Measurements from ENCODE around the gene SERPINB10. TPM values are rescaled to one million over a fixed set of nuclear protein-coding genes. Genes with fewer than 3 reads are reported as not detected.

The SERPINB10 gene
- total RNA-seq, 4 donors from 2014 or later, result 0.26 to 8.4 (median 1.4) TPM; not detected in 1

DNA sequence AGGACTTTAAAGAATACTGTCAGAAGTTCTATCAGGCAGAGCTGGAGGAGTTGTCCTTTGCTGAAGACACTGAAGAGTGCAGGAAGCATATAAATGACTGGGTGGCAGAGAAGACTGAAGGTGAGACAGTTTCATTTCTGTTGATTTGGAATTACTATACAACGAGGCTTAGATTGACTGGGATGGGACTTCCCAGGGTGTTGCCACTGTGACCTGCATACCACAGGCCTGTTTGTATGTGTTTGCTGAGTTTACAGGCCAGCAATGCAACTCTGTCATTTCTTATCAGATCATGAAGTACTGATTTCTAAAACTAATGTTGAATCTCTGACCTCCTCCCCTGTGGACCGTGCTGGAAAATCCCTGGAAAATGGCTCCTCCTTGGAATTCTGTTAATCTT, 74.0 kb downstream of the SERPINB10 start:
- 46 to 55% methylated on average over 2 of the region's 2 CpGs for WGBS, 2 donors
- Histone ChIP-seq H3K27me3 (no peaks in the 10 kb centered on the region), H3K4me1 (peaks cover 5 to 14% (median 7%) of the 10 kb centered on the region in 3 donors), H3K9me3 (no peaks in the 10 kb centered on the region), H3K36me3 (peaks cover 9 to 69% (median 10%) of the 10 kb centered on the region in 3 donors), H3K27ac (no peak overlapping the region), H3K4me3 (no peak overlapping the region)
- DNase-seq, result no peak
- intact Hi-C loops (cut with DNase I), result no loop called here
- TF ChIP-seq POLR2A (IDR thresholded peaks at IDR 0.05) (no peak), CTCF (IDR thresholded peaks at IDR 0.05) (no peak)

DNA sequence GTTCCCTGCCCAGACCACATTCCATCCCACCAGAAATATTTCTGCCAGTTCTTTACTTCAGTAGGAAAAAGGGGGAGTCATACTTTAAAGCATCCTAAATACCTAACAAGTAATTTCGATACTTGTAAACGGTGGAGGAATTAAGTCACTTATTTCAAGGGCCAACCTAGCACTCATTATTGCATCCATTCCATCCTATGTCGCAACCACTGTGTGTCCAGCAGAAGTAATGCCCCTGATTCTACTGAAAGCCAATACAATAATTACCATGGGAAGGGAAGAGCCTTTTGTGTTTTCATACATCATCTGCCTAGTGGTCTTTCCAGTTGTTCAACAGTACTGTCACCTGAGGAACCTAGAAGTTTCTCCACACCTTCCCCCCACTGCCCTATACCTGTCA, 74.6 kb downstream of the SERPINB10 start:
- 86 to 87% methylated on average over 3 of the region's 3 CpGs for WGBS, 2 donors
- peaks cover 9 to 75% (median 10%) of the 10 kb centered on the region in 3 donors for H3K36me3 ChIP-seq

More for the DNA sequence above, 74.6 kb downstream of the SERPINB10 start:
- H3K4me1 ChIP-seq, result peaks cover 5 to 14% (median 7%) of the 10 kb centered on the region in 3 donors
- intact Hi-C loops (cut with DNase I), result no loop called here
- TF ChIP-seq CTCF (IDR thresholded peaks at IDR 0.05), result no peak
- no peak for TF ChIP-seq POLR2A (IDR thresholded peaks at IDR 0.05)
- no peak overlapping the region for H3K27ac ChIP-seq
- no peak overlapping the region for H3K4me3 ChIP-seq
- no peaks in the 10 kb centered on the region for H3K27me3 ChIP-seq
- H3K9me3 ChIP-seq, result no peaks in the 10 kb centered on the region
- no peak for DNase-seq

Other genes with a start within 250 kb of the SERPINB10 start
- 1,000 to 10,000 TPM in 1 of 4 donors, 100 to 1,000 TPM in 3; 349 to 1,684 (median 789) TPM for gene SERPINB3, start 246.1 kb upstream of the SERPINB10 start, total RNA-seq
- gene SERPINB11, start 205.0 kb upstream of the SERPINB10 start, total RNA-seq, result 10 to 100 TPM in 3 of 4 donors, 1 to 10 TPM in 1; 2.1 to 85.9 (median 13.7) TPM
- gene SERPINB7, start 132.5 kb upstream of the SERPINB10 start, total RNA-seq, result 1 to 10 TPM in 2 of 4 donors, under 1 TPM in 1, not detected in 1; 0.21 to 1.6 (median 1.1) TPM
- 100 to 1,000 TPM; 138 to 309 (median 189) TPM for gene SERPINB2, start 20.3 kb upstream of the SERPINB10 start, total RNA-seq
- gene HMSD, start 41.3 kb downstream of the SERPINB10 start, total RNA-seq, result under 1 TPM in 2 of 4 donors, not detected in 2; 0.18 to 0.19 TPM
- 10 to 100 TPM; 17.7 to 43.2 (median 34.2) TPM for gene SERPINB8, start 62.1 kb downstream of the SERPINB10 start, total RNA-seq
- not detected for gene LINC00305, start 241.1 kb downstream of the SERPINB10 start, total RNA-seq